IMR-90 (cell line): ENCODE measurements around the gene MINK1. TPM values are rescaled to one million over a fixed set of nuclear protein-coding genes. Genes with fewer than 3 reads are reported as not detected.

Experiments
- ATAC-seq: fragments of 200-7000 bp; cut with Tn5 transposase; 2 replicates; pipeline ENCODE4 v1.9.1; 2020; ENCODE audit warnings: low read depth, mild to moderate bottlenecking, moderate library complexity
- BruUV-seq: library from RNA; stranded (reverse); fragments of 400-500 nt; replicated peaks from 2 replicates; lab custom pipeline; 2021; lab: Mats Ljungman, UMichigan
- CTCF ChIA-PET: fragments of 300-600 bp; formaldehyde crosslinking; extraction: SDS; loops from one replicate; lab custom pipeline; 2021; ENCODE audit warnings: antibody characterized with exemption; lab: Yijun Ruan, JAX
- POLR2A ChIA-PET: fragments of 300-600 bp; sonication (Branson Sonifier 250); formaldehyde crosslinking; loops from one replicate; lab custom pipeline; 2022; ENCODE audit warnings: antibody characterized with exemption; ENCODE audit not compliant: unreplicated experiment; lab: Charles Lee
- DNase-seq: peaks from one replicate; pipeline ENCODE4 v3.0.0; 2013
- H2AFZ ChIP-seq: replicated peaks from 2 replicates; pipeline ENCODE3; 2013; ENCODE audit warnings: low read length, mild to moderate bottlenecking; ENCODE audit not compliant: poor library complexity
- H2AK5ac ChIP-seq: 2 replicates; pipeline ENCODE4 v1.6.1; 2013; ENCODE audit warnings: low read depth, low read length, inconsistent platforms
- H2AK9ac ChIP-seq: replicated peaks from 2 replicates; pipeline ENCODE3; 2013; ENCODE audit warnings: mild to moderate bottlenecking, low read depth, low read length, moderate library complexity; ENCODE audit not compliant: poor library complexity
- H2BK120ac ChIP-seq: 2 replicates; pipeline ENCODE4 v1.6.1; 2013; ENCODE audit warnings: low read depth, low read length, inconsistent platforms
- H2BK15ac ChIP-seq: 3 replicates; pipeline ENCODE4 v1.6.1; 2013; ENCODE audit warnings: low read depth, low read length, inconsistent platforms
- H2BK20ac ChIP-seq: 2 replicates; pipeline ENCODE4 v1.6.1; 2013; ENCODE audit warnings: low read depth, mild to moderate bottlenecking, inconsistent platforms, low read length, moderate library complexity
- H2BK5ac ChIP-seq: 2 replicates; pipeline ENCODE4 v1.6.1; 2013; ENCODE audit warnings: mild to moderate bottlenecking, low read depth, low read length, inconsistent platforms; ENCODE audit not compliant: poor library complexity, severe bottlenecking
- H3K14ac ChIP-seq: replicated peaks from 2 replicates; pipeline ENCODE4 v1.6.1; 2013; ENCODE audit warnings: low read depth, low read length, inconsistent platforms
- H3K18ac ChIP-seq: 2 replicates; pipeline ENCODE4 v1.6.1; 2013; ENCODE audit warnings: low read depth, low read length, control low read depth
- H3K23ac ChIP-seq: 2 replicates; pipeline ENCODE4 v1.6.1; 2013; ENCODE audit warnings: low read depth, low read length, inconsistent platforms
- H3K27ac ChIP-seq: 2 replicates; pipeline ENCODE4 v1.5.1; 2013; ENCODE audit warnings: mild to moderate bottlenecking, control low read depth, low read length; ENCODE audit not compliant: insufficient read depth
- H3K27me3 ChIP-seq: 2 replicates; pipeline ENCODE4 v1.6.1; 2013; ENCODE audit warnings: low read length; ENCODE audit not compliant: control insufficient read depth, insufficient read depth
- H3K36me3 ChIP-seq: 2 replicates; pipeline ENCODE4 v1.6.1; 2013; ENCODE audit warnings: low read length, mixed read lengths; ENCODE audit not compliant: control insufficient read depth, insufficient read depth
- H3K4ac ChIP-seq: 2 replicates; pipeline ENCODE4 v1.6.1; 2013; ENCODE audit warnings: low read depth, low read length, inconsistent platforms
- H3K4me1 ChIP-seq: 2 replicates; pipeline ENCODE4 v1.6.1; 2013; ENCODE audit warnings: low read length, mixed read lengths; ENCODE audit not compliant: control insufficient read depth, insufficient read depth
- H3K4me2 ChIP-seq: 2 replicates; pipeline ENCODE4 v1.6.1; 2013; ENCODE audit warnings: low read depth, mild to moderate bottlenecking, control low read depth, low read length, moderate library complexity
- H3K4me3 ChIP-seq: 2 replicates; pipeline ENCODE4 v1.5.1; 2013; ENCODE audit warnings: low read depth, mild to moderate bottlenecking, control low read depth, low read length, moderate library complexity; ENCODE audit not compliant: insufficient read depth
- H3K56ac ChIP-seq: 2 replicates; pipeline ENCODE4 v1.6.1; 2013; ENCODE audit warnings: low read length, inconsistent platforms; ENCODE audit not compliant: insufficient read depth; ENCODE audit errors: extremely low read depth
- H3K79me1 ChIP-seq, 2 experiments: 2 replicates each; pipeline ENCODE4 v1.6.1; 2013; ENCODE audit warnings: low read length in 2 of 2, inconsistent platforms in 1 of 2, low read depth in 1 of 2
- H3K9ac ChIP-seq: 2 replicates; pipeline ENCODE4 v1.6.1; 2013; ENCODE audit warnings: low read depth, low read length, control low read depth
- H3K9me1 ChIP-seq: 2 replicates; pipeline ENCODE4 v1.6.1; 2013; ENCODE audit warnings: low read length, inconsistent platforms; ENCODE audit not compliant: insufficient read depth
- H3K9me3 ChIP-seq: 2 replicates; pipeline ENCODE4 v1.6.1; 2013; ENCODE audit warnings: low read length; ENCODE audit not compliant: control insufficient read depth, insufficient read depth
- H4K20me1 ChIP-seq: 2 replicates; pipeline ENCODE4 v1.6.1; 2013; ENCODE audit warnings: low read length, inconsistent platforms; ENCODE audit not compliant: insufficient read depth
- H4K5ac ChIP-seq: 2 replicates; pipeline ENCODE4 v1.6.1; 2013; ENCODE audit warnings: mild to moderate bottlenecking, low read depth, low read length, control low read depth
- H4K8ac ChIP-seq, 2 experiments: 2 replicates each; pipeline ENCODE4 v1.6.1; 2013; ENCODE audit warnings: low read depth in 2 of 2, low read length in 2 of 2, control low read depth in 1 of 2, inconsistent platforms in 1 of 2
- H4K91ac ChIP-seq: 2 replicates; pipeline ENCODE4 v1.6.1; 2013; ENCODE audit warnings: low read depth, low read length, inconsistent platforms; ENCODE audit not compliant: insufficient read depth
- BHLHE40 ChIP-seq: fragments of 150-350 bp; IDR thresholded peaks from 2 replicates; pipeline ENCODE4 v1.6.1; 2016; ENCODE audit warnings: mild to moderate bottlenecking, low read depth, low read length
- CEBPB ChIP-seq: IDR thresholded peaks from 2 replicates; pipeline ENCODE4 v1.6.1; 2012; ENCODE audit warnings: low read depth, low read length, improper control_type of control experiment
- CHD1 ChIP-seq: IDR thresholded peaks from 2 replicates; pipeline ENCODE4 v1.6.1; 2012; ENCODE audit warnings: low read depth, low read length, improper control_type of control experiment
- FOS ChIP-seq: fragments of 150-350 bp; IDR thresholded peaks from 2 replicates; pipeline ENCODE4 v1.6.1; 2016; ENCODE audit warnings: low read depth, low read length
- MAFK ChIP-seq: IDR thresholded peaks from 2 replicates; pipeline ENCODE4 v1.6.1; 2012; ENCODE audit warnings: low read depth, low read length, improper control_type of control experiment
- MAZ ChIP-seq: IDR thresholded peaks from 2 replicates; pipeline ENCODE4 v1.6.1; 2012; ENCODE audit warnings: low read depth, mild to moderate bottlenecking, low read length, improper control_type of control experiment, moderate library complexity, borderline replicate concordance
- MXI1 ChIP-seq: IDR thresholded peaks from 2 replicates; pipeline ENCODE4 v1.6.1; 2012; ENCODE audit warnings: low read depth, mild to moderate bottlenecking, low read length, moderate library complexity, borderline replicate concordance
- NFE2L2 ChIP-seq: fragments of 150-350 bp; IDR thresholded peaks from 2 replicates; pipeline ENCODE4 v1.6.1; 2016; ENCODE audit warnings: low read depth, mild to moderate bottlenecking, low read length
- POLR2A ChIP-seq: IDR thresholded peaks from 2 replicates; pipeline ENCODE4 v1.6.1; 2012; ENCODE audit warnings: mild to moderate bottlenecking, low read depth, low read length
- RAD21 ChIP-seq: IDR thresholded peaks from 2 replicates; pipeline ENCODE4 v1.6.1; 2012; ENCODE audit warnings: low read length, improper control_type of control experiment
- RCOR1 ChIP-seq: IDR thresholded peaks from 2 replicates; pipeline ENCODE4 v1.6.1; 2012; ENCODE audit warnings: mild to moderate bottlenecking, low read length, improper control_type of control experiment; ENCODE audit not compliant: insufficient replicate concordance
- RFX5 ChIP-seq: IDR thresholded peaks from 2 replicates; pipeline ENCODE4 v1.8.0; 2012; ENCODE audit warnings: low read depth, mild to moderate bottlenecking, low read length, moderate library complexity
- SMC3 ChIP-seq: fragments of 150-350 bp; IDR thresholded peaks from 2 replicates; pipeline ENCODE4 v1.6.1; 2016; ENCODE audit warnings: low read depth, mild to moderate bottlenecking, antibody characterized with exemption, low read length, moderate library complexity
- WGBS, 2 experiments: methylation state at CpG; one replicate each; pipeline versions ENCODE4 v1.1.5 to v1.1.7; 2013; ENCODE audit warnings: missing lambda C conversion rate in 2 of 2; ENCODE audit not compliant: insufficient read length in 1 of 2; ENCODE audit errors: extremely low coverage in 2 of 2; 5-methylcytosine and 5-hydroxymethylcytosine counted together
- dilution Hi-C: fragments of 300-500 bp; cut with HindIII; formaldehyde crosslinking; loops from one replicate; pipeline ENCODE4 v1.14.3; 2018; ENCODE audit warnings: low sequenced_read_pairs; ENCODE audit not compliant: unreplicated experiment
- in situ Hi-C: fragments of 300-500 bp; cut with MboI; formaldehyde crosslinking; loops from 3 replicates; pipeline ENCODE4 v1.14.3; 2019; ENCODE audit warnings: low sequenced_read_pairs, inconsistent platforms, mixed read lengths
- intact Hi-C: fragments of 100-400 bp; cut with micrococcal nuclease; formaldehyde crosslinking; loops from 2 replicates; pipeline ENCODE4 v1.10.0; 2022
- polyA plus RNA-seq, 3 experiments: library from polyadenylated mRNA; depleted of rRNA; stranded (reverse); fragments of >200 nt; gene quantifications; 2 replicates each; pipeline ENCODE4 v1.2.3, GENCODE V29; 2012; ENCODE audit warnings: low replicate concordance in 1 of 3
- total RNA-seq: library from RNA; depleted of rRNA; stranded (reverse); fragments of >200 nt; gene quantifications from 2 replicates; pipeline ENCODE4 v1.2.3, GENCODE V29; 2012
- TF ChIP-seq, protein P1 (sequence below): fragments of 150-350 bp; IDR thresholded peaks from 2 replicates; pipeline ENCODE4 v1.6.1; 2017; ENCODE audit warnings: mild to moderate bottlenecking, antibody characterized with exemption, low read length, low read depth
- TF ChIP-seq, protein P2 (sequence below): fragments of 150-350 bp; IDR thresholded peaks from 2 replicates; pipeline ENCODE4 v1.6.1; 2016; ENCODE audit warnings: low read depth, mild to moderate bottlenecking, low read length, moderate library complexity, borderline replicate concordance
- TF ChIP-seq, protein P3 (sequence below): conservative IDR thresholded peaks from 2 replicates; pipeline ENCODE4 v1.5.1; 2012; ENCODE audit warnings: mild to moderate bottlenecking, low read depth, low read length, improper control_type of control experiment

MINK1 gene
- total and polyA plus RNA-seq, 2 of the 4 experiments (the other 2 are of a cell fraction), result 12.2 to 40.9 TPM

DNA sequence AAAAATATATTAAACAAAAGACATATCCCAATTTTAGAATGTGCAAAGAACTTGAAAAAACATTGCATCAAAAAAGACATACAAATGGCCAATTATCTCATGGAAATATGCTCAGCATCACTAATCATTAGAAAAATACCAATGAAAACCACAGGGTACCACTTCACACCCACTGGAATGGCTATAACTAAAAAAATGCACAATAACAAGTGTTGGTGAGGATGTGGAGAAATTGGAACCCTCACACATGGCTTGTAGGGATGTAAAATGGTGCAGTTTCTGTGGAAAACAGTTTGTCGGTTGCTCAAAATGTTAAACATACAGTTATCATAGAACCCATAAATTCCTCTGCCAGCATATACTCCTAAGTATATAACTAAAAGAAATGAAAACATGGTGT, 38.0 kb upstream of the MINK1 start:
- Histone ChIP-seq H4K8ac (peak overlapping the region; percentile 63 to 92), H3K14ac (no peak overlapping the region), H3K9me1 (peaks cover 11% of the 10 kb centered on the region), H4K5ac (peak overlapping the region; percentile 84), H4K20me1 (peaks cover 3% of the 10 kb centered on the region; the same call in 1 of the 2 replicates), H3K27ac (no peak overlapping the region), H4K91ac (peak overlapping the region; percentile 40; the same call in 1 of the 2 replicates), H3K18ac (no peak overlapping the region), H2AK9ac (peak overlapping the region; percentile 45), H3K4ac (peak overlapping the region; percentile 75; the same call in 1 of the 2 replicates), H3K4me1 (no peaks in the 10 kb centered on the region), H2BK5ac (no peak overlapping the region), H3K36me3 (peaks cover 17% of the 10 kb centered on the region), H3K79me1 (peaks cover 11 to 28% of the 10 kb centered on the region in 2 experiments; a peak in 3 of 4 replicates), H3K9me3 (no peaks in the 10 kb centered on the region), H3K27me3 (no peaks in the 10 kb centered on the region), H3K9ac (no peak overlapping the region), H2BK20ac (no peak overlapping the region), H2AK5ac (peak overlapping the region; percentile 87; the same call in 1 of the 2 replicates), H3K23ac (no peak overlapping the region), H3K4me3 (no peak overlapping the region), H2BK120ac (no peak overlapping the region), H3K4me2 (no peak overlapping the region), H2BK15ac (no peak overlapping the region), H3K56ac (no peak overlapping the region), H2AFZ (peak overlapping the region; percentile 85)
- intact Hi-C loops (no loop called here), dilution Hi-C loops (no loop called here), in situ Hi-C loops (no loop called here)
- no peak for DNase-seq
- no peak for TF ChIP-seq RAD21
- TF ChIP-seq MAZ, result no peak
- no peak for TF ChIP-seq RCOR1
- TF ChIP-seq, protein P1, sequence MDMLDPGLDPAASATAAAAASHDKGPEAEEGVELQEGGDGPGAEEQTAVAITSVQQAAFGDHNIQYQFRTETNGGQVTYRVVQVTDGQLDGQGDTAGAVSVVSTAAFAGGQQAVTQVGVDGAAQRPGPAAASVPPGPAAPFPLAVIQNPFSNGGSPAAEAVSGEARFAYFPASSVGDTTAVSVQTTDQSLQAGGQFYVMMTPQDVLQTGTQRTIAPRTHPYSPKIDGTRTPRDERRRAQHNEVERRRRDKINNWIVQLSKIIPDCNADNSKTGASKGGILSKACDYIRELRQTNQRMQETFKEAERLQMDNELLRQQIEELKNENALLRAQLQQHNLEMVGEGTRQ, result no peak
- TF ChIP-seq, protein P2, sequence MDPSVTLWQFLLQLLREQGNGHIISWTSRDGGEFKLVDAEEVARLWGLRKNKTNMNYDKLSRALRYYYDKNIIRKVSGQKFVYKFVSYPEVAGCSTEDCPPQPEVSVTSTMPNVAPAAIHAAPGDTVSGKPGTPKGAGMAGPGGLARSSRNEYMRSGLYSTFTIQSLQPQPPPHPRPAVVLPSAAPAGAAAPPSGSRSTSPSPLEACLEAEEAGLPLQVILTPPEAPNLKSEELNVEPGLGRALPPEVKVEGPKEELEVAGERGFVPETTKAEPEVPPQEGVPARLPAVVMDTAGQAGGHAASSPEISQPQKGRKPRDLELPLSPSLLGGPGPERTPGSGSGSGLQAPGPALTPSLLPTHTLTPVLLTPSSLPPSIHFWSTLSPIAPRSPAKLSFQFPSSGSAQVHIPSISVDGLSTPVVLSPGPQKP, result no peak
- no peak for TF ChIP-seq NFE2L2
- TF ChIP-seq MXI1, result no peak
- no peak for TF ChIP-seq FOS
- TF ChIP-seq CEBPB, result no peak
- no peak for TF ChIP-seq RFX5
- no peak for TF ChIP-seq SMC3
- no peak for TF ChIP-seq POLR2A
- no peak for TF ChIP-seq BHLHE40
- TF ChIP-seq MAFK, result no peak
- TF ChIP-seq CHD1, result no peak
- TF ChIP-seq, protein P3, sequence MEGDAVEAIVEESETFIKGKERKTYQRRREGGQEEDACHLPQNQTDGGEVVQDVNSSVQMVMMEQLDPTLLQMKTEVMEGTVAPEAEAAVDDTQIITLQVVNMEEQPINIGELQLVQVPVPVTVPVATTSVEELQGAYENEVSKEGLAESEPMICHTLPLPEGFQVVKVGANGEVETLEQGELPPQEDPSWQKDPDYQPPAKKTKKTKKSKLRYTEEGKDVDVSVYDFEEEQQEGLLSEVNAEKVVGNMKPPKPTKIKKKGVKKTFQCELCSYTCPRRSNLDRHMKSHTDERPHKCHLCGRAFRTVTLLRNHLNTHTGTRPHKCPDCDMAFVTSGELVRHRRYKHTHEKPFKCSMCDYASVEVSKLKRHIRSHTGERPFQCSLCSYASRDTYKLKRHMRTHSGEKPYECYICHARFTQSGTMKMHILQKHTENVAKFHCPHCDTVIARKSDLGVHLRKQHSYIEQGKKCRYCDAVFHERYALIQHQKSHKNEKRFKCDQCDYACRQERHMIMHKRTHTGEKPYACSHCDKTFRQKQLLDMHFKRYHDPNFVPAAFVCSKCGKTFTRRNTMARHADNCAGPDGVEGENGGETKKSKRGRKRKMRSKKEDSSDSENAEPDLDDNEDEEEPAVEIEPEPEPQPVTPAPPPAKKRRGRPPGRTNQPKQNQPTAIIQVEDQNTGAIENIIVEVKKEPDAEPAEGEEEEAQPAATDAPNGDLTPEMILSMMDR, result no peak
- CTCF ChIA-PET, result no interaction called here
- BruUV-seq, result no TSS peak
- POLR2A ChIA-PET, result no interaction called here
- no CpG with 5 or more reads among the region's 1 CpG for WGBS, 2 experiments
- ATAC-seq, result no peak
